ENCODE results near the gene MBOAT2. TPM values are rescaled to one million over a fixed set of nuclear protein-coding genes. Genes with fewer than 3 reads are reported as not detected.

Gene MBOAT2
- total and polyA plus RNA-seq, 12 donors, result 0.24 to 9.6 (median 2.3) TPM

DNA sequence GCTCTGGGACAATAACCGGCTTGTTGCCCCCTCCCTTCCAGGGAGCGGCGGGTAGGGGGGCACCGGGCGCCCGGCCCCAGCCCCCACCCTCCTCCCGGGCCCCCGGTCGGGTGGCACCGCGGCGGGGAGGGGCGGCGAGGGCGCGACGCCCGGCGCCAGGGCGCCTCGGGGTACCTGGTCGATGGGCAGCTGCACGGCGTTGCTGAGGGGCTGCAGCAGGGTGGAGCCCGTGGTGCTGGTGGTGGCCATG lies 193 bp downstream of the MBOAT2 start:
- 0% methylated on average over 8 to 25 of the region's 25 CpGs; no CpG with 5 or more reads in 2 of the 4 donors for WGBS, 4 donors
- H3K27ac ChIP-seq, result no peak overlapping the region
- intact Hi-C loops (cut with DNase I), result no loop called here

DNA sequence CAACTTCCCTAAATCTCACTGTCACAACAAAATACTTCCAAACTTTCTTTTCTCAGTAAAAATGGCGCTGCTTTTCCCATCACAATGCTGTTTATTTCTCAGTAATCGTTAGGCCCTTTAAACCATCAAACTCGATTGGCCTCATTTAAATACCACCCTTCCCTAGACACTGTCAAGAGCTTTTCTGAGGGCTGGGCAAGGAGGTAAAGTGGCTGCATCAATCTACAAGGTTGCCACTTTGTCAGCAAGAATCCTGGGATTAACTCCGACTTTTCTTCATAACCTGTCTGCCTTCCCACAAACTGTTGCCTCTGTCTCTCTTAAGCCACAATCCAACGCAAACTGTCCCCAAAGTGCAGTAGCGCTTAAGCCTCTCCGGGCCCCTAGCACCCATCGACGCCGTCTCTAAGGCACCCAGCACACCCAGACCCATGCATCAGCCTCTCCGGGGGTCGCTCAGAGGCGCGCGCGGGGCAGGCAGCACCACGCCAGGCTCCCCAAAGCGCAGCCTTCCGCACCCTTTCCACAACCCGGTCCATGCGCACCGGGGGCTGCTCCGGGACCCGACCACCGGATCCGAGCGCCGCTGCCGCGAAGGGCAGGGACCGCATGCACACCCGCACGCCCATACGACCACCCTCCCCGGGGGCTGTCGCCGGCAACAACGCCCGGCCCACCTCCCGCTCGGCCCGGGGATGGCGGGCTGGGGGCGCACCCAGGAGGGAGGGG lies 683 bp downstream of the MBOAT2 start:
- no peaks in the 10 kb centered on the region for H3K36me3 ChIP-seq (replicated peaks in 1 of 2)
- TF ChIP-seq, protein P1, sequence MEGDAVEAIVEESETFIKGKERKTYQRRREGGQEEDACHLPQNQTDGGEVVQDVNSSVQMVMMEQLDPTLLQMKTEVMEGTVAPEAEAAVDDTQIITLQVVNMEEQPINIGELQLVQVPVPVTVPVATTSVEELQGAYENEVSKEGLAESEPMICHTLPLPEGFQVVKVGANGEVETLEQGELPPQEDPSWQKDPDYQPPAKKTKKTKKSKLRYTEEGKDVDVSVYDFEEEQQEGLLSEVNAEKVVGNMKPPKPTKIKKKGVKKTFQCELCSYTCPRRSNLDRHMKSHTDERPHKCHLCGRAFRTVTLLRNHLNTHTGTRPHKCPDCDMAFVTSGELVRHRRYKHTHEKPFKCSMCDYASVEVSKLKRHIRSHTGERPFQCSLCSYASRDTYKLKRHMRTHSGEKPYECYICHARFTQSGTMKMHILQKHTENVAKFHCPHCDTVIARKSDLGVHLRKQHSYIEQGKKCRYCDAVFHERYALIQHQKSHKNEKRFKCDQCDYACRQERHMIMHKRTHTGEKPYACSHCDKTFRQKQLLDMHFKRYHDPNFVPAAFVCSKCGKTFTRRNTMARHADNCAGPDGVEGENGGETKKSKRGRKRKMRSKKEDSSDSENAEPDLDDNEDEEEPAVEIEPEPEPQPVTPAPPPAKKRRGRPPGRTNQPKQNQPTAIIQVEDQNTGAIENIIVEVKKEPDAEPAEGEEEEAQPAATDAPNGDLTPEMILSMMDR (IDR thresholded peaks at IDR 0.05), result no peak
- TF ChIP-seq POLR2A (IDR thresholded peaks at IDR 0.05), result no peak
- peaks cover 5% of the 10 kb centered on the region in 2 donors for H3K4me1 ChIP-seq (replicated peaks in 1 of 2)
- H3K27ac ChIP-seq, result no peak overlapping the region
- 5 to 12% (median 7%) methylated on average over 17 to 44 of the region's 44 CpGs for WGBS, 4 donors
- no peaks in the 10 kb centered on the region for H3K27me3 ChIP-seq
- DNase-seq, result peak in 2 of 7 donors; percentile 20 to 23
- H3K4me3 ChIP-seq, result peak overlapping the region in 2 of 4 donors; percentile 11 to 82
- H3K9me3 ChIP-seq (replicated peaks in 1 of 3), result no peaks in the 10 kb centered on the region
- intact Hi-C loops (cut with DNase I), result no loop called here

More for the DNA sequence above, 193 bp downstream of the MBOAT2 start:
- no peak for TF ChIP-seq POLR2A (IDR thresholded peaks at IDR 0.05)
- TF ChIP-seq, protein P1 (IDR thresholded peaks at IDR 0.05), result no peak
- Histone ChIP-seq H3K36me3 (replicated peaks in 1 of 2) (no peaks in the 10 kb centered on the region), H3K4me3 (peak overlapping the region in 2 of 4 donors; percentile 11 to 82), H3K9me3 (replicated peaks in 1 of 3) (no peaks in the 10 kb centered on the region), H3K4me1 (replicated peaks in 1 of 2) (peaks cover 5% of the 10 kb centered on the region in 2 donors), H3K27me3 (no peaks in the 10 kb centered on the region)
- DNase-seq, result no peak

DNA sequence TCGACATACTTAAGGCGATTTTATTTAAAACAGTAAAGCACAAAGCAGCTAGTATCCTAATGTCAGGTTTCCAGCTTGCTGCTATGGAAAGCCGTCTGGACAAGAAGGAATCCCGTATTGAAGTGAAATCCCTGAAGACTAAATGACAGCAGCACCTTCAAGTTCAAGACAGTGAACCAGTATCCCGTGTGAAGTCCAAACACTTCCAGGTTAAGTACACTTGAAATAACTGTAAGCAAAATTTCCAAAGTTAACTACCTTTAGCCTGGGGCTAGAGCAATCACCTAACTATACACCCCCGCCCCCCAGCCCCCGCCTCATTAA lies 1.2 kb downstream of the MBOAT2 start:
- intact Hi-C loops (cut with DNase I), result no loop called here
- Histone ChIP-seq H3K4me3 (no peak overlapping the region), H3K27ac (no peak overlapping the region), H3K36me3 (replicated peaks in 1 of 2) (no peaks in the 10 kb centered on the region), H3K27me3 (no peaks in the 10 kb centered on the region), H3K9me3 (replicated peaks in 1 of 3) (no peaks in the 10 kb centered on the region), H3K4me1 (replicated peaks in 1 of 2) (peaks cover 5% of the 10 kb centered on the region in 2 donors)
- WGBS, 4 donors, result 58 to 76% (median 65%) methylated on average over 7 of the region's 7 CpGs
- no peak for TF ChIP-seq POLR2A (IDR thresholded peaks at IDR 0.05)
- TF ChIP-seq, protein P1 (IDR thresholded peaks at IDR 0.05), result no peak
- DNase-seq, result no peak

DNA sequence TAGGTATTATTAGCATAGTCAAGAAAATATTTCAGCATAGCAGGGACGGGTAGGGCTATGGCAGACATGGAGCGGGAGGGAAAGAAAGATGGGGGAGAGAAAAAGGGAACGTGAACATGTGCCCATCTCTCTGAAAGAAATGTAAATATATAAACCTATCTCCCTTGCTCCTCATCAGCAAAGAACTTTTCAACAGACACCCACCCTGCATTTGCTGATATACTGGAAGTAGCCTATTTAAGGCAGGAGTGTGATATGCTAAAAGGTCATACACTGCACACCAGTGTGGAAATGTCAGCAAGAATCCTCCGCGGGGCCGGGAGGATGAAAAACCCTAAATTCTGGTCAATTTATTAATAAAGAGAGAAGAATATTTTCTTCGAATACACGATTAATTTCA lies 1.7 kb downstream of the MBOAT2 start:
- DNase-seq, result no peak
- WGBS, 4 donors, result 90 to 94% (median 93%) methylated on average over 8 of the region's 8 CpGs
- H3K27ac ChIP-seq, result no peak overlapping the region
- no peaks in the 10 kb centered on the region for H3K27me3 ChIP-seq
- H3K4me1 ChIP-seq (replicated peaks in 1 of 2), result peaks cover 5% of the 10 kb centered on the region in 2 donors
- H3K4me3 ChIP-seq, result no peak overlapping the region
- intact Hi-C loops (cut with DNase I), result no loop called here
- TF ChIP-seq, protein P1 (IDR thresholded peaks at IDR 0.05), result no peak
- no peak for TF ChIP-seq POLR2A (IDR thresholded peaks at IDR 0.05)
- no peaks in the 10 kb centered on the region for H3K9me3 ChIP-seq (replicated peaks in 1 of 3)
- no peaks in the 10 kb centered on the region for H3K36me3 ChIP-seq (replicated peaks in 1 of 2)

Data from adrenal gland (tissue), 12 donors.